Endothelial cell of umbilical vein (primary cell): ENCODE results near the gene GET4. TPM values are rescaled to one million over a fixed set of nuclear protein-coding genes. Genes with fewer than 3 reads are reported as not detected.

Experiments used
- BruUV-seq: library from RNA; stranded (reverse); fragments of 400-500 nt; replicated peaks from 2 replicates; lab custom pipeline; 2021; lab: Mats Ljungman, UMichigan
- CTCF ChIA-PET: fragments of 300-600, 350-600 bp; sonication (Branson Sonifier 250); formaldehyde crosslinking; loops from one replicate; lab custom pipeline; 2021; ENCODE audit warnings: antibody characterized with exemption, inconsistent platforms; lab: Charles Lee
- POLR2A ChIA-PET: fragments of 300-600, 350-600 bp; sonication (Branson Sonifier 250); formaldehyde crosslinking; loops from one replicate; lab custom pipeline; 2021; ENCODE audit warnings: antibody characterized with exemption, inconsistent platforms; lab: Charles Lee
- DNase-seq: peaks from one replicate; pipeline ENCODE4 v3.0.0-alpha.2; 2011; ENCODE audit warnings: low read depth, low spot score
- FAIRE-seq: peaks from 2 replicates; lab custom pipeline; 2011; peaks lifted over from hg19 to GRCh38; lab: Jason Lieb, UNC
- H2AFZ ChIP-seq: 2 replicates; pipeline ENCODE4 v1.6.0; 2012; ENCODE audit warnings: low read depth, low read length, control low read depth, inconsistent platforms
- H3K27ac ChIP-seq: 2 replicates; pipeline ENCODE4 v1.5.1; 2011; ENCODE audit warnings: low read depth, mild to moderate bottlenecking, control low read depth, low read length, moderate library complexity; ENCODE audit not compliant: insufficient read depth
- H3K27me3 ChIP-seq, 2 experiments: 2 replicates each; pipeline versions ENCODE4 v1.6.0 to v1.6.1; 2011; ENCODE audit warnings: low read length in 2 of 2, mixed read lengths in 1 of 2; ENCODE audit not compliant: control insufficient read depth in 2 of 2, insufficient read depth in 2 of 2
- H3K36me3 ChIP-seq, 2 experiments: 2 replicates in 1 of 2; 3 replicates in 1 of 2; pipeline ENCODE4 v1.5.1; 2011; ENCODE audit warnings: low read length in 2 of 2, mild to moderate bottlenecking in 1 of 2, moderate library complexity in 1 of 2; ENCODE audit not compliant: control insufficient read depth in 2 of 2, insufficient read depth in 2 of 2; ENCODE audit errors: extremely low read depth in 1 of 2
- H3K4me1 ChIP-seq: 3 replicates; pipeline ENCODE4 v1.5.1; 2011; ENCODE audit warnings: mild to moderate bottlenecking, low read length; ENCODE audit not compliant: control insufficient read depth, insufficient read depth; ENCODE audit errors: extremely low read depth
- H3K4me2 ChIP-seq: 2 replicates; pipeline ENCODE4 v1.6.1; 2011; ENCODE audit warnings: low read length, control low read depth, mixed read lengths; ENCODE audit not compliant: insufficient read depth
- H3K4me3 ChIP-seq, 3 experiments: fragments of 200-600 bp in 1 of 3; sonication (generic), shearing (Covaris generic) in 1 of 3; replicated peaks in 1 of 3; 2 replicates each; pipeline ENCODE4 v1.5.1; 2011 to 2016; ENCODE audit warnings: control low read depth in 3 of 3, low read length in 3 of 3, mild to moderate bottlenecking in 2 of 3, inconsistent platforms in 1 of 3, low read depth in 1 of 3, moderate library complexity in 1 of 3; ENCODE audit not compliant: insufficient read depth in 1 of 3
- H3K79me2 ChIP-seq: 2 replicates; pipeline ENCODE4 v1.6.0; 2012; ENCODE audit warnings: low read length, inconsistent platforms; ENCODE audit not compliant: control insufficient read depth, insufficient read depth
- H3K9ac ChIP-seq: replicated peaks from 2 replicates; pipeline ENCODE3; 2011; ENCODE audit warnings: low read length, control low read depth; ENCODE audit not compliant: insufficient read depth; ENCODE audit errors: extremely low read depth
- H3K9me1 ChIP-seq: replicated peaks from 3 replicates; pipeline ENCODE4 v1.6.0; 2011; ENCODE audit warnings: mild to moderate bottlenecking, low read length; ENCODE audit not compliant: control insufficient read depth, insufficient read depth; ENCODE audit errors: extremely low read depth
- H3K9me3 ChIP-seq: replicated peaks from 2 replicates; pipeline ENCODE4 v1.5.1; 2012; ENCODE audit warnings: low read length, inconsistent platforms; ENCODE audit not compliant: control insufficient read depth, insufficient read depth
- H4K20me1 ChIP-seq: replicated peaks from 2 replicates; pipeline ENCODE3; 2011; ENCODE audit warnings: mild to moderate bottlenecking, low read length; ENCODE audit not compliant: control insufficient read depth, insufficient read depth; ENCODE audit errors: extremely low read depth
- CTCF ChIP-seq, 2 donors: IDR thresholded peaks; 1 replicate in 1 of 2; 2 replicates in 1 of 2; pipeline ENCODE4 v1.5.1; 2011; ENCODE audit warnings: low read length in 2 of 2, mild to moderate bottlenecking in 2 of 2, moderate library complexity in 2 of 2, control low read depth in 1 of 2, inconsistent platforms in 1 of 2, low read depth in 1 of 2; ENCODE audit not compliant: insufficient read depth in 1 of 2; ENCODE audit errors: extremely low read depth in 1 of 2
- EZH2 ChIP-seq: IDR thresholded peaks from 2 replicates; pipeline ENCODE4 v1.6.1; 2012; ENCODE audit warnings: borderline replicate concordance, low read depth, mild to moderate bottlenecking, moderate library complexity, low read length, inconsistent platforms; ENCODE audit not compliant: severe bottlenecking
- FOS ChIP-seq: IDR thresholded peaks from 2 replicates; pipeline ENCODE4 v1.6.1; 2011; ENCODE audit warnings: mild to moderate bottlenecking, low read length, moderate library complexity, borderline replicate concordance; ENCODE audit not compliant: insufficient read depth
- GATA2 ChIP-seq: IDR thresholded peaks from 2 replicates; pipeline ENCODE4 v1.7.0; 2011; ENCODE audit warnings: low read depth, mild to moderate bottlenecking, moderate library complexity, mixed read lengths, low read length; ENCODE audit not compliant: insufficient read length, insufficient read depth
- JUN ChIP-seq: IDR thresholded peaks from 2 replicates; pipeline ENCODE4 v1.6.1; 2011; ENCODE audit warnings: borderline replicate concordance, low read depth; ENCODE audit not compliant: insufficient read length, insufficient read depth
- MAX ChIP-seq: IDR thresholded peaks from 2 replicates; pipeline ENCODE4 v1.6.1; 2011; ENCODE audit not compliant: insufficient read depth, insufficient read length
- MYC ChIP-seq: IDR thresholded peaks from one replicate; pipeline ENCODE4 v1.6.1; 2011; ENCODE audit warnings: mild to moderate bottlenecking, low read depth, low read length
- POLR2A ChIP-seq: IDR thresholded peaks from 2 replicates; pipeline ENCODE4 v1.6.1; 2012; ENCODE audit warnings: low read depth, mild to moderate bottlenecking, control low read depth, low read length
- POLR2AphosphoS5 ChIP-seq: IDR thresholded peaks from 2 replicates; pipeline ENCODE4 v1.6.1; 2012; ENCODE audit warnings: low read depth, mild to moderate bottlenecking, control low read depth, low read length, moderate library complexity; ENCODE audit not compliant: insufficient read depth
- dilution Hi-C: fragments of 300-500 bp; cut with MboI; formaldehyde crosslinking; loops from one replicate; pipeline ENCODE4 v1.15.0; 2019; ENCODE audit warnings: low sequenced_read_pairs; ENCODE audit not compliant: extremely low pct_ligation_motif_present
- intact Hi-C: fragments of 100-400 bp; cut with micrococcal nuclease; formaldehyde crosslinking; loops from one replicate; pipeline ENCODE4 v1.10.0; 2022
- polyA plus RNA-seq, 4 experiments: library from polyadenylated mRNA; depleted of rRNA in 3 of 4; stranded (reverse) in 3 of 4; unstranded in 1 of 4; fragments of >200 nt; gene quantifications; 2 replicates each; pipeline versions ENCODE4 v1.2.1 to v1.2.3, GENCODE V29; 2011 to 2012; ENCODE audit warnings: missing spikeins in 1 of 4
- total RNA-seq: library from RNA; stranded (reverse); gene quantifications from 2 replicates; pipeline ENCODE4 v1.2.3, GENCODE V29; 2021

Gene GET4
- total and polyA plus RNA-seq, 2 donors (not counting 3 experiments of a cell fraction or from before 2014, with no cell fraction given): 48.4 to 58.1 TPM

- CTCF ChIA-PET: interaction anchor here (0.6 kb wide), 1 partner anchor 366 kb away, joined by 4 read pairs; no protein-coding TSS in a partner anchor
- Histone ChIP-seq H3K27ac (no peak overlapping the region), H3K4me3 (no peak overlapping the region), H3K9me3 (no peaks in the 10 kb centered on the region), H3K36me3 (peaks cover 0 to 9% of the 10 kb centered on the region in 2 experiments), H2AFZ (no peak overlapping the region), H4K20me1 (no peaks in the 10 kb centered on the region), H3K79me2 (peaks cover 29% of the 10 kb centered on the region), H3K9ac (no peak overlapping the region), H3K27me3 (no peaks in the 10 kb centered on the region), H3K4me1 (peaks cover 12% of the 10 kb centered on the region), H3K4me2 (no peak overlapping the region), H3K9me1 (no peaks in the 10 kb centered on the region)
- FAIRE-seq (no peak), DNase-seq (no peak)
- intact Hi-C loops: loop anchor here (5.0 kb wide), 1 partner anchor 273 kb away; no protein-coding TSS in a partner anchor
- dilution Hi-C loops: no loop called here
- TF ChIP-seq JUN (no peak), EZH2 (no peak), GATA2 (no peak), MAX (no peak), POLR2A (no peak), FOS (no peak), CTCF (IDR thresholded peaks at IDR 0.05; ENCODE audit: extremely low read depth in 1 of 2, insufficient read depth in 1 of 2, low read depth in 1 of 2, low read length in 2 of 2) (no peak), POLR2AphosphoS5 (no peak), MYC (no peak)
- no TSS peak for BruUV-seq
- POLR2A ChIA-PET: no interaction called here
These were observed 1.3 kb upstream of the GET4 start for GRCh38 chr7:875051-875450.
